RWPE1 (cell line): ENCODE results near the gene EIF4E2.

Source experiments
- CTCF ChIA-PET: fragments of 350-600 bp; sonication (Branson Sonifier 250); formaldehyde crosslinking; extraction: SDS; loops from one replicate; lab custom pipeline; 2021; lab: Yijun Ruan, JAX
- POLR2A ChIA-PET: fragments of 400-600 bp; formaldehyde crosslinking; extraction: SDS; loops from one replicate; lab custom pipeline; 2020; ENCODE audit warnings: antibody characterized with exemption; ENCODE audit not compliant: low non-redundant PET; lab: Yijun Ruan, JAX
- DNase-seq: peaks from one replicate; pipeline ENCODE4 v3.0.0; 2012; ENCODE audit warnings: low spot score
- H3K27ac ChIP-seq: fragments of 450-650 bp; 2 replicates; pipeline ENCODE4 v1.5.1; 2017
- CTCF ChIP-seq: fragments of 450-650 bp; conservative IDR thresholded peaks from 2 replicates; pipeline ENCODE4 v1.5.1; 2017; ENCODE audit warnings: low read depth, mild to moderate bottlenecking

Gene EIF4E2

GRCh38 chr2:232550354-232551249 is at the start of gene EIF4E2, which contains the start of gene TIGD1:
TSS of gene EIF4E2 (plus strand) at chr2:232550689. CDS start at chr2:232550725, 36 bp downstream.
TSS of gene TIGD1 (minus strand) at chr2:232550557. CDS start at chr2:232549882, 675 bp downstream.
- H3K27ac ChIP-seq = peak within 1 kb of the TSS; percentile 95
- CTCF ChIA-PET = interaction anchor here (0.6 to 1.2 kb wide), 4 partner anchors 10 to 28 kb away, joined by 3 read pairs; no protein-coding TSS in a partner anchor
- DNase-seq = peak; percentile 97
- TF ChIP-seq CTCF = no peak; the same call in 1 of the 2 replicates
- POLR2A ChIA-PET = interaction anchor here (0.6 to 0.8 kb wide), 2 partner anchors 13 to 39 kb away, joined by 3 read pairs; no protein-coding TSS in a partner anchor

GRCh38 chr2:232501331-232501771 is 49.1 kb upstream of the EIF4E2 start:
- POLR2A ChIA-PET = no interaction called here
- no peak for DNase-seq
- TF ChIP-seq CTCF = no peak
- CTCF ChIA-PET = interaction anchor here (0.6 to 0.7 kb wide), 2 partner anchors 21 to 23 kb away, joined by 4 to 6 read pairs; no protein-coding TSS in a partner anchor
- H3K27ac ChIP-seq = no peak overlapping the region

GRCh38 chr2:232501794-232502390 is 48.6 kb upstream of the EIF4E2 start:
- H3K27ac ChIP-seq = no peak overlapping the region
- no peak for TF ChIP-seq CTCF
- ChIA-PET POLR2A (no interaction called here), CTCF (interaction anchor here (0.6 to 0.7 kb wide), 2 partner anchors 21 to 22 kb away, joined by 4 to 6 read pairs; no protein-coding TSS in a partner anchor)
- no peak for DNase-seq

GRCh38 chr2:232502511-232502910 is 48.0 kb upstream of the EIF4E2 start:
- POLR2A ChIA-PET = no interaction called here
- DNase-seq = no peak
- CTCF ChIA-PET = no interaction called here
- TF ChIP-seq CTCF = no peak
- no peak overlapping the region for H3K27ac ChIP-seq

GRCh38 chr2:232502911-232503808 is 47.3 kb upstream of the EIF4E2 start:
- no peak for TF ChIP-seq CTCF
- POLR2A ChIA-PET = no interaction called here
- DNase-seq = peak; percentile 33
- CTCF ChIA-PET = interaction anchor here (0.6 kb wide), 1 partner anchor 1097 kb away, joined by 5 read pairs; no protein-coding TSS in a partner anchor
- no peak overlapping the region for H3K27ac ChIP-seq
